IMR-90 (cell line): ENCODE data around the gene CYSRT1. TPM values are rescaled to one million over a fixed set of nuclear protein-coding genes. Genes with fewer than 3 reads are reported as not detected.
A peak's percentile ranks its signal among the peaks of the same experiment; 100 is the strongest.

Experiments
- ATAC-seq: fragments of 200-7000 bp; cut with Tn5 transposase; 2 replicates; pipeline ENCODE4 v1.9.1; 2020; ENCODE audit warnings: low read depth, mild to moderate bottlenecking, moderate library complexity
- BruUV-seq: library from RNA; stranded (reverse); fragments of 400-500 nt; replicated peaks from 2 replicates; lab custom pipeline; 2021; lab: Mats Ljungman, UMichigan
- CTCF ChIA-PET: fragments of 300-600 bp; formaldehyde crosslinking; extraction: SDS; loops from one replicate; lab custom pipeline; 2021; ENCODE audit warnings: antibody characterized with exemption; lab: Yijun Ruan, JAX
- POLR2A ChIA-PET: fragments of 300-600 bp; sonication (Branson Sonifier 250); formaldehyde crosslinking; loops from one replicate; lab custom pipeline; 2022; ENCODE audit warnings: antibody characterized with exemption; ENCODE audit not compliant: unreplicated experiment; lab: Charles Lee
- DNase-seq: peaks from one replicate; pipeline ENCODE4 v3.0.0; 2013
- H2AFZ ChIP-seq: replicated peaks from 2 replicates; pipeline ENCODE3; 2013; ENCODE audit warnings: low read length, mild to moderate bottlenecking; ENCODE audit not compliant: poor library complexity
- H2AK5ac ChIP-seq: 2 replicates; pipeline ENCODE4 v1.6.1; 2013; ENCODE audit warnings: low read depth, low read length, inconsistent platforms
- H2AK9ac ChIP-seq: replicated peaks from 2 replicates; pipeline ENCODE3; 2013; ENCODE audit warnings: mild to moderate bottlenecking, low read depth, low read length, moderate library complexity; ENCODE audit not compliant: poor library complexity
- H2BK120ac ChIP-seq: 2 replicates; pipeline ENCODE4 v1.6.1; 2013; ENCODE audit warnings: low read depth, low read length, inconsistent platforms
- H2BK15ac ChIP-seq: 3 replicates; pipeline ENCODE4 v1.6.1; 2013; ENCODE audit warnings: low read depth, low read length, inconsistent platforms
- H2BK20ac ChIP-seq: 2 replicates; pipeline ENCODE4 v1.6.1; 2013; ENCODE audit warnings: low read depth, mild to moderate bottlenecking, inconsistent platforms, low read length, moderate library complexity
- H2BK5ac ChIP-seq: 2 replicates; pipeline ENCODE4 v1.6.1; 2013; ENCODE audit warnings: mild to moderate bottlenecking, low read depth, low read length, inconsistent platforms; ENCODE audit not compliant: poor library complexity, severe bottlenecking
- H3K14ac ChIP-seq: replicated peaks from 2 replicates; pipeline ENCODE4 v1.6.1; 2013; ENCODE audit warnings: low read depth, low read length, inconsistent platforms
- H3K18ac ChIP-seq: 2 replicates; pipeline ENCODE4 v1.6.1; 2013; ENCODE audit warnings: low read depth, low read length, control low read depth
- H3K23ac ChIP-seq: 2 replicates; pipeline ENCODE4 v1.6.1; 2013; ENCODE audit warnings: low read depth, low read length, inconsistent platforms
- H3K27ac ChIP-seq: 2 replicates; pipeline ENCODE4 v1.5.1; 2013; ENCODE audit warnings: mild to moderate bottlenecking, control low read depth, low read length; ENCODE audit not compliant: insufficient read depth
- H3K27me3 ChIP-seq: 2 replicates; pipeline ENCODE4 v1.6.1; 2013; ENCODE audit warnings: low read length; ENCODE audit not compliant: control insufficient read depth, insufficient read depth
- H3K36me3 ChIP-seq: 2 replicates; pipeline ENCODE4 v1.6.1; 2013; ENCODE audit warnings: low read length, mixed read lengths; ENCODE audit not compliant: control insufficient read depth, insufficient read depth
- H3K4ac ChIP-seq: 2 replicates; pipeline ENCODE4 v1.6.1; 2013; ENCODE audit warnings: low read depth, low read length, inconsistent platforms
- H3K4me1 ChIP-seq: 2 replicates; pipeline ENCODE4 v1.6.1; 2013; ENCODE audit warnings: low read length, mixed read lengths; ENCODE audit not compliant: control insufficient read depth, insufficient read depth
- H3K4me2 ChIP-seq: 2 replicates; pipeline ENCODE4 v1.6.1; 2013; ENCODE audit warnings: low read depth, mild to moderate bottlenecking, control low read depth, low read length, moderate library complexity
- H3K4me3 ChIP-seq: 2 replicates; pipeline ENCODE4 v1.5.1; 2013; ENCODE audit warnings: low read depth, mild to moderate bottlenecking, control low read depth, low read length, moderate library complexity; ENCODE audit not compliant: insufficient read depth
- H3K56ac ChIP-seq: 2 replicates; pipeline ENCODE4 v1.6.1; 2013; ENCODE audit warnings: low read length, inconsistent platforms; ENCODE audit not compliant: insufficient read depth; ENCODE audit errors: extremely low read depth
- H3K79me1 ChIP-seq, 2 experiments: 2 replicates each; pipeline ENCODE4 v1.6.1; 2013; ENCODE audit warnings: low read length in 2 of 2, inconsistent platforms in 1 of 2, low read depth in 1 of 2
- H3K9ac ChIP-seq: 2 replicates; pipeline ENCODE4 v1.6.1; 2013; ENCODE audit warnings: low read depth, low read length, control low read depth
- H3K9me1 ChIP-seq: 2 replicates; pipeline ENCODE4 v1.6.1; 2013; ENCODE audit warnings: low read length, inconsistent platforms; ENCODE audit not compliant: insufficient read depth
- H3K9me3 ChIP-seq: 2 replicates; pipeline ENCODE4 v1.6.1; 2013; ENCODE audit warnings: low read length; ENCODE audit not compliant: control insufficient read depth, insufficient read depth
- H4K20me1 ChIP-seq: 2 replicates; pipeline ENCODE4 v1.6.1; 2013; ENCODE audit warnings: low read length, inconsistent platforms; ENCODE audit not compliant: insufficient read depth
- H4K5ac ChIP-seq: 2 replicates; pipeline ENCODE4 v1.6.1; 2013; ENCODE audit warnings: mild to moderate bottlenecking, low read depth, low read length, control low read depth
- H4K8ac ChIP-seq, 2 experiments: 2 replicates each; pipeline ENCODE4 v1.6.1; 2013; ENCODE audit warnings: low read depth in 2 of 2, low read length in 2 of 2, control low read depth in 1 of 2, inconsistent platforms in 1 of 2
- H4K91ac ChIP-seq: 2 replicates; pipeline ENCODE4 v1.6.1; 2013; ENCODE audit warnings: low read depth, low read length, inconsistent platforms; ENCODE audit not compliant: insufficient read depth
- BHLHE40 ChIP-seq: fragments of 150-350 bp; IDR thresholded peaks from 2 replicates; pipeline ENCODE4 v1.6.1; 2016; ENCODE audit warnings: mild to moderate bottlenecking, low read depth, low read length
- CHD1 ChIP-seq: IDR thresholded peaks from 2 replicates; pipeline ENCODE4 v1.6.1; 2012; ENCODE audit warnings: low read depth, low read length, improper control_type of control experiment
- ELK1 ChIP-seq: fragments of 150-350 bp; IDR thresholded peaks from 2 replicates; pipeline ENCODE4 v1.6.1; 2016; ENCODE audit warnings: low read depth, mild to moderate bottlenecking, low read length, moderate library complexity, borderline replicate concordance
- FOS ChIP-seq: fragments of 150-350 bp; IDR thresholded peaks from 2 replicates; pipeline ENCODE4 v1.6.1; 2016; ENCODE audit warnings: low read depth, low read length
- MAZ ChIP-seq: IDR thresholded peaks from 2 replicates; pipeline ENCODE4 v1.6.1; 2012; ENCODE audit warnings: low read depth, mild to moderate bottlenecking, low read length, improper control_type of control experiment, moderate library complexity, borderline replicate concordance
- MXI1 ChIP-seq: IDR thresholded peaks from 2 replicates; pipeline ENCODE4 v1.6.1; 2012; ENCODE audit warnings: low read depth, mild to moderate bottlenecking, low read length, moderate library complexity, borderline replicate concordance
- NFE2L2 ChIP-seq: fragments of 150-350 bp; IDR thresholded peaks from 2 replicates; pipeline ENCODE4 v1.6.1; 2016; ENCODE audit warnings: low read depth, mild to moderate bottlenecking, low read length
- POLR2A ChIP-seq: IDR thresholded peaks from 2 replicates; pipeline ENCODE4 v1.6.1; 2012; ENCODE audit warnings: mild to moderate bottlenecking, low read depth, low read length
- RAD21 ChIP-seq: IDR thresholded peaks from 2 replicates; pipeline ENCODE4 v1.6.1; 2012; ENCODE audit warnings: low read length, improper control_type of control experiment
- RCOR1 ChIP-seq: IDR thresholded peaks from 2 replicates; pipeline ENCODE4 v1.6.1; 2012; ENCODE audit warnings: mild to moderate bottlenecking, low read length, improper control_type of control experiment; ENCODE audit not compliant: insufficient replicate concordance
- RFX5 ChIP-seq: IDR thresholded peaks from 2 replicates; pipeline ENCODE4 v1.8.0; 2012; ENCODE audit warnings: low read depth, mild to moderate bottlenecking, low read length, moderate library complexity
- SMC3 ChIP-seq: fragments of 150-350 bp; IDR thresholded peaks from 2 replicates; pipeline ENCODE4 v1.6.1; 2016; ENCODE audit warnings: low read depth, mild to moderate bottlenecking, antibody characterized with exemption, low read length, moderate library complexity
- USF2 ChIP-seq: fragments of 150-350 bp; IDR thresholded peaks from 2 replicates; pipeline ENCODE4 v1.6.1; 2017; ENCODE audit warnings: mild to moderate bottlenecking, antibody characterized with exemption, low read length, low read depth
- WGBS, 2 experiments: methylation state at CpG; one replicate each; pipeline versions ENCODE4 v1.1.5 to v1.1.7; 2013; ENCODE audit warnings: missing lambda C conversion rate in 2 of 2; ENCODE audit not compliant: insufficient read length in 1 of 2; ENCODE audit errors: extremely low coverage in 2 of 2; 5-methylcytosine and 5-hydroxymethylcytosine counted together
- dilution Hi-C: fragments of 300-500 bp; cut with HindIII; formaldehyde crosslinking; loops from one replicate; pipeline ENCODE4 v1.14.3; 2018; ENCODE audit warnings: low sequenced_read_pairs; ENCODE audit not compliant: unreplicated experiment
- in situ Hi-C: fragments of 300-500 bp; cut with MboI; formaldehyde crosslinking; loops from 3 replicates; pipeline ENCODE4 v1.14.3; 2019; ENCODE audit warnings: low sequenced_read_pairs, inconsistent platforms, mixed read lengths
- intact Hi-C: fragments of 100-400 bp; cut with micrococcal nuclease; formaldehyde crosslinking; loops from 2 replicates; pipeline ENCODE4 v1.10.0; 2022
- polyA plus RNA-seq, 3 experiments: library from polyadenylated mRNA; depleted of rRNA; stranded (reverse); fragments of >200 nt; gene quantifications; 2 replicates each; pipeline ENCODE4 v1.2.3, GENCODE V29; 2012; ENCODE audit warnings: low replicate concordance in 1 of 3
- total RNA-seq: library from RNA; depleted of rRNA; stranded (reverse); fragments of >200 nt; gene quantifications from 2 replicates; pipeline ENCODE4 v1.2.3, GENCODE V29; 2012

The CYSRT1 gene
- total and polyA plus RNA-seq, 2 of the 4 experiments (the other 2 are of a cell fraction) = 0.18 to 0.84 TPM

GRCh38 chr9:137194909-137195308, 30.1 kb upstream of the CYSRT1 start:
- Histone ChIP-seq H3K9me1 (no peaks in the 10 kb centered on the region), H4K20me1 (peaks cover 42% of the 10 kb centered on the region), H3K36me3 (peaks cover 25% of the 10 kb centered on the region), H3K23ac (no peak overlapping the region), H3K4me2 (no peak overlapping the region), H2BK120ac (no peak overlapping the region), H3K14ac (no peak overlapping the region), H2BK15ac (no peak overlapping the region), H3K4me1 (peaks cover 18% of the 10 kb centered on the region), H3K79me1 (peaks cover 10 to 78% of the 10 kb centered on the region in 2 experiments), H4K5ac (no peak overlapping the region), H3K4ac (no peak overlapping the region), H2AK9ac (peak overlapping the region; percentile 84), H3K9ac (no peak overlapping the region), H3K27ac (no peak overlapping the region), H3K56ac (no peak overlapping the region), H2BK20ac (no peak overlapping the region), H3K4me3 (no peak overlapping the region), H3K27me3 (no peaks in the 10 kb centered on the region), H4K91ac (no peak overlapping the region), H2BK5ac (no peak overlapping the region), H3K9me3 (no peaks in the 10 kb centered on the region), H2AK5ac (no peak overlapping the region), H2AFZ (no peak overlapping the region), H4K8ac (no peak overlapping the region), H3K18ac (no peak overlapping the region)
- intact Hi-C loops (no loop called here), in situ Hi-C loops (no loop called here), dilution Hi-C loops (no loop called here)
- ChIA-PET CTCF (interaction anchor here (1.0 kb wide), 1 partner anchor 32 kb away, joined by 3 read pairs; the partner anchor contains the start of gene RNF224), POLR2A (no interaction called here)
- BruUV-seq = no TSS peak
- 86% methylated on average over 9 of the region's 10 CpGs; no CpG with 5 or more reads in 1 of the 2 experiments for WGBS, 2 experiments
- ATAC-seq (no peak), DNase-seq (no peak)
- TF ChIP-seq CHD1 = no peak
- TF ChIP-seq RAD21 = no peak
- no peak for TF ChIP-seq RCOR1
- no peak for TF ChIP-seq POLR2A
- TF ChIP-seq MXI1 = no peak
- no peak for TF ChIP-seq RFX5
- no peak for TF ChIP-seq USF2
- no peak for TF ChIP-seq FOS
- TF ChIP-seq SMC3 = no peak
- TF ChIP-seq ELK1 = no peak
- no peak for TF ChIP-seq NFE2L2
- TF ChIP-seq BHLHE40 = no peak
- TF ChIP-seq MAZ = no peak
